ENCODE measurements around the gene DGCR6.
"Not testable (repeated sequence)": the region's sequence is repeated elsewhere in the genome, so short reads cannot be mapped to it uniquely, and the experiment has no call there.

DNA sequence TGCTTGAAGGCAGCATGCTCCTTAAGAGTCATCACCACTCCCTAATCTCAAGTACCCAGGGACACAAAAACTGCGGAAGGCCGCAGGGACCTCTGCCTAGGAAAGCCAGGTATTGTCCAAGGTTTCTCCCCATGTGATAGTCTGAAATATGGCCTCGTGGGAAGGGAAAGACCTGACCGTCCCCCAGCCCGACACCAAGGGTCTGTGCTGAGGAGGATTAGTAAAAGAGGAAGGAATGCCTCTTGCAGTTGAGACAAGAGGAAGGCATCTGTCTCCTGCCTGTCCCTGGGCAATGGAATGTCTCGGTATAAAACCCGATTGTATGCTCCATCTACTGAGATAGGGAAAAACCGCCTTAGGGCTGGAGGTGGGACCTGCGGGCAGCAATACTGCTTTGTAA is 41.0 kb downstream of the DGCR6 start:
- TF ChIP-seq, protein P1, sequence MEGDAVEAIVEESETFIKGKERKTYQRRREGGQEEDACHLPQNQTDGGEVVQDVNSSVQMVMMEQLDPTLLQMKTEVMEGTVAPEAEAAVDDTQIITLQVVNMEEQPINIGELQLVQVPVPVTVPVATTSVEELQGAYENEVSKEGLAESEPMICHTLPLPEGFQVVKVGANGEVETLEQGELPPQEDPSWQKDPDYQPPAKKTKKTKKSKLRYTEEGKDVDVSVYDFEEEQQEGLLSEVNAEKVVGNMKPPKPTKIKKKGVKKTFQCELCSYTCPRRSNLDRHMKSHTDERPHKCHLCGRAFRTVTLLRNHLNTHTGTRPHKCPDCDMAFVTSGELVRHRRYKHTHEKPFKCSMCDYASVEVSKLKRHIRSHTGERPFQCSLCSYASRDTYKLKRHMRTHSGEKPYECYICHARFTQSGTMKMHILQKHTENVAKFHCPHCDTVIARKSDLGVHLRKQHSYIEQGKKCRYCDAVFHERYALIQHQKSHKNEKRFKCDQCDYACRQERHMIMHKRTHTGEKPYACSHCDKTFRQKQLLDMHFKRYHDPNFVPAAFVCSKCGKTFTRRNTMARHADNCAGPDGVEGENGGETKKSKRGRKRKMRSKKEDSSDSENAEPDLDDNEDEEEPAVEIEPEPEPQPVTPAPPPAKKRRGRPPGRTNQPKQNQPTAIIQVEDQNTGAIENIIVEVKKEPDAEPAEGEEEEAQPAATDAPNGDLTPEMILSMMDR (IDR thresholded peaks at IDR 0.05): not testable (repeated sequence)
- not testable (repeated sequence) for TF ChIP-seq POLR2A (IDR thresholded peaks at IDR 0.05)
